Heart right ventricle (tissue), 16 donors: Measurements from ENCODE around the gene PIAS3. TPM values are rescaled to one million over a fixed set of nuclear protein-coding genes. Genes with fewer than 3 reads are reported as not detected.

Experiments used
- ATAC-seq, 8 donors: fragments of 200-7000 bp; cut with Tn5 transposase; one replicate each; pipeline ENCODE4 v1.9.1; 2020; ENCODE audit warnings: mild to moderate bottlenecking in 8 of 8, moderate library complexity in 8 of 8, moderate number of reproducible peaks in 1 of 8
- DNase-seq, 2 donors: peaks; one replicate each; pipeline ENCODE4 v3.0.0-alpha.2; 2020
- H3K27ac ChIP-seq, 10 donors: fragments of 200-600 bp; sonication (generic) in 2 of 10; one replicate each; pipeline versions ENCODE4 v1.5.0 to v1.8.0; 2020 to 2022; ENCODE audit warnings: mild to moderate bottlenecking in 3 of 10
- H3K27me3 ChIP-seq, 7 donors: fragments of 200-600 bp; one replicate each; pipeline ENCODE4 v1.8.0; 2021 to 2022; ENCODE audit warnings: mild to moderate bottlenecking in 2 of 7
- H3K36me3 ChIP-seq, 9 donors: fragments of 200-600 bp; sonication (generic) in 1 of 9; one replicate each; pipeline versions ENCODE4 v1.5.0 to v1.8.0; 2020 to 2022; ENCODE audit warnings: mild to moderate bottlenecking in 2 of 9
- H3K4me1 ChIP-seq, 9 donors: fragments of 200-600 bp; sonication (generic) in 1 of 9; one replicate each; pipeline versions ENCODE4 v1.5.0 to v1.8.0; 2020 to 2022; ENCODE audit warnings: mild to moderate bottlenecking in 4 of 9
- H3K4me3 ChIP-seq, 10 donors: fragments of 200-600 bp; sonication (generic) in 2 of 10; one replicate each; pipeline versions ENCODE4 v1.5.0 to v1.8.0; 2020 to 2022; ENCODE audit warnings: mild to moderate bottlenecking in 7 of 10, moderate library complexity in 2 of 10
- H3K9me3 ChIP-seq, 11 donors: fragments of 200-600 bp in 10 of 11; sonication (generic) in 2 of 11; one replicate each; pipeline versions ENCODE4 v1.5.0 to v1.8.0; 2013 to 2022; ENCODE audit warnings: mild to moderate bottlenecking in 2 of 11, control low read depth in 1 of 11, moderate library complexity in 1 of 11
- WGBS, 2 donors: extraction: QIAGEN DNeasy Blood & Tissue Kit; methylation state at CpG; one replicate each; pipeline ENCODE4 v1.1.7; 2013; ENCODE audit warnings: inconsistent platforms in 1 of 2; 5-methylcytosine and 5-hydroxymethylcytosine counted together
- intact Hi-C, 10 donors: fragments of 100-400 bp; cut with DNase I; formaldehyde crosslinking; loops; one replicate each; pipeline versions ENCODE4 v1.11.1 to v1.14.2; 2022
- polyA plus RNA-seq, 2 donors: library from polyadenylated mRNA; stranded (reverse); fragments of 200-250 nt; gene quantifications; one replicate each; pipeline ENCODE4 v1.2.3, GENCODE V29; 2013
- total RNA-seq, 10 donors: library from RNA; stranded (reverse); fragmentation: NEBNext Ultra II Directional in 3 of 10; extraction: Animal tissue kit (Norgen Biotek cat#: 25700) in 3 of 10; gene quantifications; one replicate each; pipeline versions ENCODE4 v1.2.1 to v1.2.4, GENCODE V29; 2021 to 2023
- TF ChIP-seq, protein P1 (sequence below), 9 donors: fragments of 200-600 bp; sonication (generic) in 2 of 9; IDR thresholded peaks; one replicate each; pipeline versions ENCODE4 v1.5.0 to v1.8.0; 2021 to 2022; ENCODE audit warnings: antibody characterized with exemption in 9 of 9, mild to moderate bottlenecking in 5 of 9, moderate library complexity in 1 of 9
- donor health status: Arrhythmogenic right ventricular cardiomyopathy.
- donor health status: ischemic (EF 13 %, LVEDD 7.1; RV severe dilation, severe dysfunction).
- donor health status: healthy with polysubstance abuse.
- donor health status: DM: no; HTN: yes; CAD: no.
- donor health status: DM: no; HTN: no; CAD: no.
- donor health status: ischemic (EF 25% LVEDD 6.9; RV normal size, moderate dysfunction).
- donor health status: ischemic (EF 25% LVEDD 5.7; RV mildly dilated, moderate dysfunction).
- donor health status: healthy.
- donor health status: DM: yes; HTN: yes; CAD: no.
- donor health status: Ischemic cardiomyopathy.
- donor health status: ischemic (EF 35%, LVEDD 5.7; RV mildly dilated, moderate dysfunction).
- donor health status: nonischemic (EF 11% LVEDD 7.7; RV severe dilation, severe dysfunction).
- donor health status: DM: yes; HTN: yes; CAD: no.
- donor health status: PGD.
- donor health status: ischemic (EF 29% LVEDD 5.4; RV normal size, mild dysfunction).
- donor health status: nonischemic (EF 23%, LVEDD 6.1; RV moderate dilation, normal function).

The PIAS3 gene
- total and polyA plus RNA-seq, 12 donors, result 12.6 to 28.7 (median 15.2) TPM

DNA sequence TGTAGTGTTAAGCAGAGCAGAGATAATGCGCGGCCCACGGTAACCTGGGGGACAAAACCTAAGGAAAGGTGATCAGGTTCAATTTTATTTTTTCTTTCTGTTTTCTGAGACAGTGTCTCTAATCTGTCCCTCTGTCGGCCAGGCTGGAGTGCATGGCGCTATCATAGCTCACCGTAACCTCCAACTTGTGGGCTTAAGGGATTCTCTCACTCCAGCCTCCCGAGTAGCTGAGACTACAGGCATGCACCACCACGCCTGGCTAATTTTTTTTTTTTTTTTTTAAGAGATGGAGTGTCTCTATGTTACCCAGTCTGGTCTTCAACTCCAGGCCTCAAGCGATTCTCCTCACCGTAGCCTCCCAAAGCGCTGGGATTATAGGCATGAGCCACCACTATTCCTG is 27.5 kb upstream of the PIAS3 start:
- TF ChIP-seq, protein P1, sequence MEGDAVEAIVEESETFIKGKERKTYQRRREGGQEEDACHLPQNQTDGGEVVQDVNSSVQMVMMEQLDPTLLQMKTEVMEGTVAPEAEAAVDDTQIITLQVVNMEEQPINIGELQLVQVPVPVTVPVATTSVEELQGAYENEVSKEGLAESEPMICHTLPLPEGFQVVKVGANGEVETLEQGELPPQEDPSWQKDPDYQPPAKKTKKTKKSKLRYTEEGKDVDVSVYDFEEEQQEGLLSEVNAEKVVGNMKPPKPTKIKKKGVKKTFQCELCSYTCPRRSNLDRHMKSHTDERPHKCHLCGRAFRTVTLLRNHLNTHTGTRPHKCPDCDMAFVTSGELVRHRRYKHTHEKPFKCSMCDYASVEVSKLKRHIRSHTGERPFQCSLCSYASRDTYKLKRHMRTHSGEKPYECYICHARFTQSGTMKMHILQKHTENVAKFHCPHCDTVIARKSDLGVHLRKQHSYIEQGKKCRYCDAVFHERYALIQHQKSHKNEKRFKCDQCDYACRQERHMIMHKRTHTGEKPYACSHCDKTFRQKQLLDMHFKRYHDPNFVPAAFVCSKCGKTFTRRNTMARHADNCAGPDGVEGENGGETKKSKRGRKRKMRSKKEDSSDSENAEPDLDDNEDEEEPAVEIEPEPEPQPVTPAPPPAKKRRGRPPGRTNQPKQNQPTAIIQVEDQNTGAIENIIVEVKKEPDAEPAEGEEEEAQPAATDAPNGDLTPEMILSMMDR (IDR thresholded peaks at IDR 0.05), result no peak
- Histone ChIP-seq H3K9me3 (no peaks in the 10 kb centered on the region), H3K4me3 (peak overlapping the region; percentile 59 to 94 (median 72)), H3K27me3 (peaks cover 0 to 12% (median 0%) of the 10 kb centered on the region in 7 donors), H3K36me3 (no peaks in the 10 kb centered on the region), H3K4me1 (peaks cover 8 to 44% (median 19%) of the 10 kb centered on the region in 9 donors), H3K27ac (peak overlapping the region in 7 of 10 donors; percentile 20 to 71 (median 65))
- DNase-seq, result no peak
- intact Hi-C loops, result loop anchor here in 1 of 10 donors (1.0 kb wide), 1 partner anchor 41 kb away; the partner anchor contains the start of gene NUDT17
- peak; percentile 4 to 37 (median 28) for ATAC-seq
- 28 to 42% methylated on average over 11 of the region's 11 CpGs for WGBS, 2 donors

DNA sequence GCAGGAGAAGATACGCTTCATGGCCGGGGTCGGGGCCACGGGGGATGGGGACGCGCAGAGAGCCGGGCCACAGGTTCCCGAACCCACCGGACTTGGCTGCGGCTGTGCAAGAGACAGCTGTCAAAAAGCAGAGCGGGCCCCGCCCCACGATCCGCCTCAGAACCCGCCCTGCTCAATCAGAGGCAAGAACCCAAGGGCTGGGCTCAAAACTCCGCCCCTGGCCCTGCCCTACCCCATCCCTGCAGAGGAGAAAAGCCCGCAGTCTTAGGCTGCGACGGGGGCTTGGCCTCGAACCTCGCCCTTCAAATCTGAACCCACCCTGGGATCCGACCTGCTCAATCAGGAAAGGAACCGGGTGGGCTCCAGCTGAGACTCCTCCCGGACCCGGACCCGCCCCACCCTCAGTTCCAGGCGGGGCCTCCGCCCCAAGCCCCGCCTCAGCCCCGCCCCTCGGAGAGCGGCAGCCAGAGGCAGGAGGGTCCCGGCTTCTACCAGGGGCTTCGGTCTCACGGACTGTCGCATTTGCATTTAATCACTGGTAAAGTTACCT is 26.9 kb upstream of the PIAS3 start, which contains the start of gene ANKRD35:
Gene ANKRD35, minus strand, starts transcription at position 129 of the 550 bp plus-strand sequence. Its CDS starts 108 bp downstream, at position 21.
- H3K9me3 ChIP-seq, result no peaks in the 10 kb centered on the region
- peak within 1 kb of the TSS in 7 of 10 donors; percentile 20 to 71 (median 65) for H3K27ac ChIP-seq
- peaks cover 0 to 12% (median 0%) of the 10 kb centered on the region in 7 donors for H3K27me3 ChIP-seq
- H3K4me1 ChIP-seq, result peaks cover 2 to 38% (median 13%) of the 10 kb centered on the region in 9 donors
- TF ChIP-seq, protein P1 (IDR thresholded peaks at IDR 0.05), result no peak
- no peaks in the 10 kb centered on the region for H3K36me3 ChIP-seq
- ATAC-seq (peak; percentile 90 to 96 (median 94)), DNase-seq (peak; percentile 86)
- WGBS, 2 donors, result 1% methylated on average over 33 to 36 of the region's 36 CpGs
- H3K4me3 ChIP-seq, result peak within 1 kb of the TSS; percentile 59 to 94 (median 72)
- intact Hi-C loops, result loop anchor here in 1 of 10 donors (1.0 kb wide), 1 partner anchor 41 kb away; the partner anchor contains the start of gene NUDT17

DNA sequence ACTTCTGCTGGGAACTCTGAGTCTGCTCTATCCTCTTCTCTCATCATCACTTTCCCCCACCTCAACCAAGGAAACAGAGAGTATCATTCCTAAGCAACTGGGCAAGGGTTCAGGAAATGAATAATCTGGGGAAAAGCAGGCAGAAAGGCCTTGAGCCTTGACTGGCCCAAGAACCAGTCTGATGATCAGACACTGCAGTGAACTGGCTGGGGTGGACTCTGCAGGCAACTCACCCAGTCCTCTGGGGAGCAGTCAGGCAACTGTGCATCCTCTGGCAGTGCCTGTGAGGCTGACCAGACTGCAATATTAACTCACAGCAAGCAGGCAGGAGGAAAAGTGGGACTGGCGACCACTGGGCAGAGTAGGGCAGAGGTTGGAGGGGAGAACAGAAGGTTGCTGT is 25.8 kb upstream of the PIAS3 start:
- ATAC-seq (no peak), DNase-seq (no peak)
- 89 to 100% methylated on average over 1 of the region's 1 CpG for WGBS, 2 donors
- H3K4me1 ChIP-seq, result peaks cover 0 to 27% (median 9%) of the 10 kb centered on the region in 9 donors
- H3K27ac ChIP-seq, result no peak overlapping the region
- TF ChIP-seq, protein P1 (IDR thresholded peaks at IDR 0.05), result no peak
- H3K4me3 ChIP-seq, result no peak overlapping the region
- intact Hi-C loops, result no loop called here
- H3K36me3 ChIP-seq, result no peaks in the 10 kb centered on the region
- no peaks in the 10 kb centered on the region for H3K9me3 ChIP-seq
- H3K27me3 ChIP-seq, result peaks cover 0 to 12% (median 0%) of the 10 kb centered on the region in 7 donors

DNA sequence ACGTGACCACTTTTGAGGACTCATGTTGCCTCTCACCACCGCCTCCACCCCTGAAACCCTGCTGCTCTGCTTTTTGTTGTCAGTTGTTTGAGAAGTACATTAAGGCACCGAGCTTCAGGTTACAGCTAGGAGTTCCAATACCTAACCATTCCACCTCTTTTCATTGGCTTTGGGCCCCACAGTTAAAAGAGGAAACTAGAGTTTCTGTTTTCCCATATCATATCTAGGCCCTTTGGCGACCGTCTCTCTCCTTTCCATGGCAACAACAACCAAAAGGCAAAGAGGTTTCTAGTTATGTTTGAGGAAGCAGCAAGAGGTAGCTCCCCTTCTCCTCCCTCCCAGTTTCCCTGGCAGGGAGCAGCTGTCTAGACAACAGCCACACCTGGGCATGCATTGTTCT is 20.9 kb upstream of the PIAS3 start:
- no peak overlapping the region for H3K4me3 ChIP-seq
- DNase-seq (no peak), ATAC-seq (no peak)
- no peaks in the 10 kb centered on the region for H3K36me3 ChIP-seq
- no peak overlapping the region for H3K27ac ChIP-seq
- WGBS, 2 donors, result 58 to 73% methylated on average over 5 of the region's 5 CpGs
- no peaks in the 10 kb centered on the region for H3K9me3 ChIP-seq
- H3K4me1 ChIP-seq, result peaks cover 0 to 2% (median 0%) of the 10 kb centered on the region in 9 donors
- peaks cover 0 to 7% (median 0%) of the 10 kb centered on the region in 7 donors for H3K27me3 ChIP-seq
- TF ChIP-seq, protein P1 (IDR thresholded peaks at IDR 0.05), result no peak
- intact Hi-C loops, result no loop called here
